GM19023 (cell line): ENCODE measurements around the gene DEFB126.
"Not testable (repeated sequence)": the region's sequence is repeated elsewhere in the genome, so short reads cannot be mapped to it uniquely, and the experiment has no call there.

Experiments used
- ATAC-seq: cut with Tn5 transposase; IDR thresholded peaks from one replicate; pipeline ENCODE4 v1.9.1; 2021; ENCODE audit warnings: mild to moderate bottlenecking, moderate library complexity; ENCODE audit not compliant: unreplicated experiment

DEFB126 gene

DNA sequence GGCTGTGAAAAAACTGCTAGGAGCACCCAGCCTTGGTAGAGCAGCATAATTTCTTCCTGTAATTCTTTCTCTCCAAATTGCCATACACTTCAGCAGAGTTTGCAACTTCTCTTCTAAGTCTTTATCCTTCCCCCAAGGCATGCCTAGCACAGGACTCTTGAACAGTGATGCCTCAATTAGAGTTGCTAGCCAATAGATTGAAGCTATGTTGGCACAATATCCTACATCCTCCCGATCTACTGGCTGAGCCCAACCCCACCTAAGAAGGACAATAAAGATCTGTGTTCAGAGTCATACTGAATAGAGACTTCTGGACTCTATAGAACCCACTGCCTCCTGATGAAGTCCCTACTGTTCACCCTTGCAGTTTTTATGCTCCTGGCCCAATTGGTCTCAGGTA lies at the start of gene DEFB126:
TSS of gene DEFB126 (plus strand) at position 301 of the 400 bp plus-strand sequence. CDS start at position 340, 39 bp downstream.
- ATAC-seq, result no peak

DNA sequence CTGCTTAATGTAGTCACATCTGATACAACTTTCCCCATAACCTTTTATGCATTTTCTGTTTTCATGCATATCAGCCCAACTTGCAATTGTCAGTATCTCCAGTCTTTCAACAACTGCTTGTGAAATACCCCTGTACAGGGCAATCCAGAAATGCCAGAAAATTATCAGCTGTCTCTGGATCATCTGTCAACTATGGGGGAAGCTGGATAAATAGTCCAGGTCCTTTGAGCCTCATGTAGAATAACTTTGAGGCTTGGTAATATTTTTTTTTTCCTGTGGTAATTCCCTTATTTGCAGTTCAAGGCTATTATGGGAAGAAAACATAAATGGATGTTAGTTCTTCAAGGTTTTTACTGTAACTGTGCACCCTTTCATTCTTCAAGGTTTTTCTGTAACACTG lies 48.7 kb upstream of the DEFB126 start:
- ATAC-seq, result no peak

GRCh38 chr20:95215-95614 lies 47.2 kb upstream of the DEFB126 start:
- no peak for ATAC-seq

- not testable (repeated sequence) for ATAC-seq
Observed at GRCh38 chr20:97691-98090, 44.7 kb upstream of the DEFB126 start.

DNA sequence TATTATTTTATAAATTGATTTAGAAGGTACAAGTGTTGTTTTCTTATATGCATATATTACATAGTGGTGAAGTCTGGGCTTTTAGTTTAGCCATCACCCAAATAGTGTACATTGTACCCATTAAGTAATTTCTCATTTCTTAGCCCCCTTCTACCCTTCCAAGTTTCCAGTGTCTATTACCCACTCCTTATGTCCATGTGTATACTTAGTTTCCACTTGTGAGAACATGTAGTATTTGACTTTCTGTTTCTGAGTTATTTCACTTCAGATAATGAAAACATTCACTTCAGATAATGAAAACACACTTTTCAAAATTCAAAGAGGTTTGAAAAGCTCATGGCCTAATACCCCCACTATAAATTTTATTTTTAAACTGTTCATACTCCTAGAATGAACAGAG lies 40.4 kb upstream of the DEFB126 start:
- ATAC-seq, result no peak

GRCh38 chr20:103456-103855 lies 38.9 kb upstream of the DEFB126 start:
- no peak for ATAC-seq

GRCh38 chr20:112396-112795 lies 30.0 kb upstream of the DEFB126 start:
- no peak for ATAC-seq

DNA sequence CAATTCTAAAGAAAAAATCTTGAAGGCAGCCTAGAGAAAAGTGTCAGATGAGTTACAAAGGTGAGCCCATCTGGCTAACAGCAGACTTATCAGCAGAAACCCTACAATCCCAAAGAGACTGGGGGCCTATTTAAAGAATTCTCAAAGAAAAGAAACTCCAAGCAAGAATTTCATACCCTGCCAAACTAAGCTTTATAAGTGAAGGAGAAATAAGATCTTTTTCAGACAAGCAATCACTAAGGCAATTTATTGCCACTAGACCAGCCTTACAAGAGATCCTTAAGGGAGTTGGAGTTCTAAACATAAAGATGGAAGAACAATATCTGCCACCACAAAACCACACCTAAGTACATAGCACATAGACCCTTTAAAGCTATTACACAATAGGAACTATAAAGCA lies 24.9 kb upstream of the DEFB126 start:
- ATAC-seq, result no peak

DNA sequence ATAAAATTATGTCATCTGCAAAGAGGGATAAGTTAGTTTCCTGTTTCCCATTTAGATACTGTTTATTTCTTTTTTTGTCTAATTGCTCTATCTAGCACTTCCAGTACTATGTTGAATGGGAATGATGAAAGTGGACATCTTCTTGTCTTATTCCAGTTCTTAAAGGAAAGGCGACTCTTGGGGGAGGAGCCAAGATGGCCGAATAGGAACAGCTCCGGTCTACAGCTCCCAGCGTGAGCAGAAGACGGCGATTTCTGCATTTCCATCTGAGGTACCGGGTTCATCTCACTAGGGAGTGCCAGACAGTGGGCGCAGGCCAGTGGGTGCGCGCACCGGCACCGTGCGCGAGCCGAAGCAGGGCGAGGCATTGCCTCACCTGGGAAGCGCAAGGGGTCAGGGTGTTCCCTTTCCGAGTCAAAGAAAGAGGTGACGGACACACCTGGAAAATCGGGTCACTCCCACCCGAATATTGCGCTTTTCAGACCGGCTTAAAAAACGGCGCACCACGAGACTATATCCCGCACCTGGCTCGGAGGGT lies 12.5 kb upstream of the DEFB126 start:
- not testable (repeated sequence) for ATAC-seq

GRCh38 chr20:137668-138490 lies 4.5 kb upstream of the DEFB126 start:
- no peak for ATAC-seq

GRCh38 chr20:145877-146276 lies 3.5 kb downstream of the DEFB126 start:
- ATAC-seq, result no peak

DNA sequence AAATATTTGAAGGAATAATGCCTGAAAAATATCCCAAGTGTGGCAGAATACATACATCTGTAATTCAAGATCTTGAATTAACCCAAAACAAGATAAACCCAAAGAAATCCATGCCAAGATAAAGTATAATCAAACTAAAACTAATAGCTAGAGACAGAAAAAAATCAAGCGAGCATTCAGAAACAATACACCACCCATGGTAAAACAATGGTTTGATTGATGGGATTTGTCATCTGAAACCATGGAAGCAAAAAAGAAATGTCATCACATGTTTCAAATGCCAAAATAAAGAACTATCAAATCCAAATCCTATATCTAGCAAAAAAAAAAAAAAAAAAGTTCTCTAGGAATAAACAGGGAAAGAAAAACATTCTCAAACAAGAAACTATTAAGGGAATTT lies 9.7 kb downstream of the DEFB126 start:
- ATAC-seq, result no peak

GRCh38 chr20:157154-157553 lies 14.8 kb downstream of the DEFB126 start, which contains the start of gene DEFB127:
Gene DEFB127 (plus strand): TSS chr20:157454. CDS start chr20:157545, 91 bp downstream.
- no peak for ATAC-seq

- no peak for ATAC-seq
Observed at GRCh38 chr20:164618-165017, 22.2 kb downstream of the DEFB126 start.

DNA sequence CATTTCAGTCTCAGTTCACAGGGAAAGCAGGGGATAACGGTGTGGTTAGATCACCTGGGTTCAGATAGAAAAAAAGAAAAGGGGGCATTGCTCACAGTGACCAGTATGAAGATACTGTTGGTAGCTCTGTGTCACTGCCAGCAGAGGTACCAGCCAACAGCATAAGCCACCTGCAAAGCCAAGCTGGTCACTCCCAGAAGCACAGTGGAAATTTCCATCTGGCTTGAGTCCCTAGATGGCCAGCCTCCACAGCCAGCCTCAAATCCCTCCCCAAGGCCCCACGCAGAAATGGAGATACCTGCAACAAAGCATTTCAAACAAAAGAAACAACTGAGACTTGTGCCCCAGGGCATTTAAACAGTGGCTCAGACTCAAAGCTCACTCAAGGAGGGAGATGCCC lies 26.5 kb downstream of the DEFB126 start:
- ATAC-seq, result no peak

DNA sequence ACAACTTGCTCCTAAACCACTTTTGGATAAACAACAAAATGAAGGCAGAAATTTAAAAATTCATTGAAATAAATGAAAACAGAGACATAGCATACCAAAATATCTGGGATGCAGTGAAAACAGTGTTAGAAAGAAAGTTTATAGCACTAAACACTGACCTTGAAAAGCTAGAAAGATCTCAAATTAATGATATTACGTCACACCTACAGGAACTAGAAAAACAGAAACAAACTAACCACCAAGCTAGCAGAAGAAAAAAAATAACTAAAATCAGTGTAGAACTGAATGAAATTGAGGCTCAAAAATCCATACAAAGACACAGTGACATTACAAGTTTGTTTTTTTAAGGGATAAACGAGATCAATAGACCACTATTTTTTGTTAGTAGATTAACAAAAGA lies 41.9 kb downstream of the DEFB126 start:
- no peak for ATAC-seq

- ATAC-seq, result no peak
Observed at GRCh38 chr20:187733-188132, 45.3 kb downstream of the DEFB126 start.

DNA sequence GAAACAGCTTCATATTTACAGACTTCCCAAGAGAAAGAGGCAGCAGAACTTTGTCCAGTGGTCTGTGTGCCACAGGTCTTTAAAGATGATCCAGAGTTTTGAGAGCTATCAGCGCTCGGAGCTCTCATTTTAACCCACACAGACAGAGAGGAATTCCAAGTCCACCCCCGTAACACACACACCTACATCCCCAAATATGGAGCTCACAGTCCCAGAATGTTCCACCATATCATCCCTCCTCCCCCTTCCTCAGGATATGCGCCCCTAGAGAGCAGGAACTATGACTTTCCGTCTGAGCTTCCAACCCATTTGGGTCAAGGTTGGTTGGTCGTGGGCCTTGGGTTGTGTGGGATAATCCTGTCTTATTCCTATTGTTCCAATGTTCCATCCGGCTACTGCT lies 47.2 kb downstream of the DEFB126 start, which contains the start of gene DEFB128:
TSS of gene DEFB128 (minus strand) at position 101 of the 400 bp plus-strand sequence. CDS start at position 13, 88 bp downstream.
- no peak for ATAC-seq
